Measurements from ENCODE around the gene C11orf71.

DNA sequence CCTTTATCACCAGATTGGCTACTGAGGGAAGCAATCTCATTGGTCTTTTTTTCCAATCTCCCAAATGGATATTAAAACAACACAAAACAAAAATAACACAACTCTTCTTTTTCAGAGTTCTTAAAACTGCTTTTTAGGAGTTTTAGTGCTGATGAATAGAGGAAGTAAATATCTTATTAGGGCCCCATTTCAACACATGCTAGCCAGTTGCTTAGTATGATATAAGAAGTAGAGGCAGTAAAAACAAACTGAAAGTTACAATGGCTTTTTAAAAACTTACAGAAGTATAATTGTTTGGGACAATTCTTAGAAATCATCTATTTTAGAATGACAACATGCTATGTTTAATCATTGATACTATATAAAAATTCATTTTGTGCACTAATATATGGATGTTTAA, 3.4 kb downstream of the C11orf71 start:
- TF ChIP-seq POLR2A (IDR thresholded peaks at IDR 0.05) (no peak), POLR2AphosphoS5 (IDR thresholded peaks at IDR 0.05) (no peak)
- TF ChIP-seq, protein P1, sequence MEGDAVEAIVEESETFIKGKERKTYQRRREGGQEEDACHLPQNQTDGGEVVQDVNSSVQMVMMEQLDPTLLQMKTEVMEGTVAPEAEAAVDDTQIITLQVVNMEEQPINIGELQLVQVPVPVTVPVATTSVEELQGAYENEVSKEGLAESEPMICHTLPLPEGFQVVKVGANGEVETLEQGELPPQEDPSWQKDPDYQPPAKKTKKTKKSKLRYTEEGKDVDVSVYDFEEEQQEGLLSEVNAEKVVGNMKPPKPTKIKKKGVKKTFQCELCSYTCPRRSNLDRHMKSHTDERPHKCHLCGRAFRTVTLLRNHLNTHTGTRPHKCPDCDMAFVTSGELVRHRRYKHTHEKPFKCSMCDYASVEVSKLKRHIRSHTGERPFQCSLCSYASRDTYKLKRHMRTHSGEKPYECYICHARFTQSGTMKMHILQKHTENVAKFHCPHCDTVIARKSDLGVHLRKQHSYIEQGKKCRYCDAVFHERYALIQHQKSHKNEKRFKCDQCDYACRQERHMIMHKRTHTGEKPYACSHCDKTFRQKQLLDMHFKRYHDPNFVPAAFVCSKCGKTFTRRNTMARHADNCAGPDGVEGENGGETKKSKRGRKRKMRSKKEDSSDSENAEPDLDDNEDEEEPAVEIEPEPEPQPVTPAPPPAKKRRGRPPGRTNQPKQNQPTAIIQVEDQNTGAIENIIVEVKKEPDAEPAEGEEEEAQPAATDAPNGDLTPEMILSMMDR (IDR thresholded peaks at IDR 0.05): no peak

All from suprapubic skin (tissue), 4 donors.